GM03348 (cell line): ENCODE results near the gene FRMD8.

Experiments used
- DNase-seq: peaks from one replicate; pipeline ENCODE4 v3.0.0; 2012; ENCODE audit warnings: low spot score

The FRMD8 gene, protein sequence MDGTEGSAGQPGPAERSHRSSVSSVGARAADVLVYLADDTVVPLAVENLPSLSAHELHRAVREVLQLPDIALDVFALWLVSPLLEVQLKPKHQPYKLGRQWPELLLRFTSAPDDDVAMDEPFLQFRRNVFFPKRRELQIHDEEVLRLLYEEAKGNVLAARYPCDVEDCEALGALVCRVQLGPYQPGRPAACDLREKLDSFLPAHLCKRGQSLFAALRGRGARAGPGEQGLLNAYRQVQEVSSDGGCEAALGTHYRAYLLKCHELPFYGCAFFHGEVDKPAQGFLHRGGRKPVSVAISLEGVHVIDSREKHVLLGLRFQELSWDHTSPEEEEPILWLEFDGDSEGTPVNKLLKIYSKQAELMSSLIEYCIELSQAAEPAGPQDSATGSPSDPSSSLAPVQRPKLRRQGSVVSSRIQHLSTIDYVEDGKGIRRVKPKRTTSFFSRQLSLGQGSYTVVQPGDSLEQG

DNA sequence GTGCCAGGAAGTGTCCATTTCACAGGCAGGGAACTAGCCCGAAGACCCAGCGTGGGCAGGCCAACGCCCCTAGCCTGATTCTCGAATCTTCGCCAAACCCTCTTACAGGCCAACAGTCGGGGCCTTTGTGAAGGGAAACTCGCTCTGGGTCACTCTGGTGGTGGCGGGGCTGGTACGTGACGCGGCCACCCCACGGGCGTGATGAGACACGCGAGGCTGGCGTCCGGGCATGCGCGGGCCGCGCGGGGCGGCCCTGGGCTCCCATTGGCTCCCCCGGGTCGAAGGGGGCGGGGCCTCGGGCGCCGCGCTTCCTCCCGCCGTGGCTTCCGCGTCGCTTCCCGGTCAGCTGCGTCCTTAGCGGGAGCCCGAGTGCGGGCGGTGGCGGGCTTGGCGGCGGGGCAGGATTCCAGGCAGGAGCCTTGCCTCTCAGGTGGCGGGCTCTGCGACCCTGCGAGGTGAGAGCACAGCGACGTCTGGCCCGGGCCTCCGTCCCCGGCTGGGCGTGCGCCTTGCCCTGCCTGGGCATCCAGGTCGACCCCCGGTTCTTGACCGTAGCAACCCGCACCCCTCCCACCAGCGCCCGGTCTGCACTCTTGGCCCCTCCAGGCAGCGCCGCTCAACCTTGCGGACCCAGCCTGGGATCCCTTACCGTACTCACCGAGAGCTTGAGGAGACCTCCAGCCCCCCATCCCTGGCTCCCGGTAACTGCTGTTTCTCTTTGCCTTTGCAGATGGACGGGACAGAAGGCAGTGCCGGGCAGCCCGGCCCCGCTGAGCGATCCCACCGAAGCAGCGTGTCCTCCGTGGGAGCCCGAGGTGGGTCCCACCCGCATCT, at the start of gene FRMD8:
TSS of gene FRMD8 (plus strand) at position 331 of the 834 bp plus-strand sequence. CDS start at position 731, 400 bp downstream.
- DNase-seq: peak; percentile 100

DNA sequence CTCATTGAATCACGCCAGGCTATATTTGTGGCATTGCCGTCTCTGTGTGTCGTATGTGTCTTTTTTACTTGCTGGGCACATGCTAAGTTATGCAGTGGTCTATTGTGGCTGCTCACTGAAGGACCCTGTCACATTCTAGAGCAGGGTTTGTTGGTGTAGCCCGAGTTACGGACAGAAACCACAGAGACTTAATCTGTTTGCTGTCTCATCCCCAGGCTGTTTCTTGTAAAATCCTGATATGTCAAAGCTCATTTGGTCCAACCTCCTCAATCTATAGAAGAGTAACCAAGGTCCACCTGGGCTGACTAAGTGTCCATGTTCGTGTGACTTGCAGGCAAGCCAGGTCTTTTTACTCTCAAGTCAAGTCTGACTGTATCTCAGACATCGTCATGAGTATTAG, 47.8 kb upstream of the FRMD8 start:
- no peak for DNase-seq

DNA sequence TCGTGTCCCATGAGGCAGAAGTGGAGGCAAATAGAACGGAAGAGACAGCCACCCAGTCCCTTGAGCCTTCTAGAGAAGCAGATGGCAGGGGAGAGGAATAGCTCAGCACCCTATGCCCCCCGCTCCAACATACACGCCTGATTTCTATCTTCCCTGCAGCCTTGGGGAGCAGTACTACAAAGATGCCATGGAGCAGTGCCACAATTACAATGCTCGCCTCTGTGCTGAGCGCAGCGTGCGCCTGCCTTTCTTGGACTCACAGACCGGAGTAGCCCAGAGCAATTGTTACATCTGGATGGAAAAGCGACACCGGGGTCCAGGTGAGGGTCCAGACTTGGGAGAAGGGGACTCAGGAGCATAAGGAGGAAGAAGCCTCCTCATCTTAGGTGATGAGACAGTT, 46.2 kb upstream of the FRMD8 start:
- no peak for DNase-seq

DNA sequence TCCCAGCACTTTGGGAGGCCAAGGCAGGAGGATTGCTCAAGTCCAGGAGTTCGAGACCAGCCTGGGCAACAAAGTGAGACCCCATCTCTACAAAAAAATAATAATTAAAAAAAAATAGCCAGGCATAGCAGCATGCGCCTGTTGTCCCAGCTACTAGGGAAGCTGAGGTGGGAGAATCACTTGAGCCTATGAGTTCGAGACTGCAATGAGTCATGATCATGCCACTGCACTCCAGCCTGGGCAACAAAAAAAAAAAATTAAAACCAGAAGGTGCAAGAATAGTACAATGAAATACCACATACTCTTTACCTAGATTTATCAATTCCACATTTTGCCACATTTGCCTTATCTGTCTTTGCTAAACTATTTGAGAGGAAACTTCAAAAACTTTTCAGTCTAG, 44.6 kb upstream of the FRMD8 start:
- DNase-seq: no peak

DNA sequence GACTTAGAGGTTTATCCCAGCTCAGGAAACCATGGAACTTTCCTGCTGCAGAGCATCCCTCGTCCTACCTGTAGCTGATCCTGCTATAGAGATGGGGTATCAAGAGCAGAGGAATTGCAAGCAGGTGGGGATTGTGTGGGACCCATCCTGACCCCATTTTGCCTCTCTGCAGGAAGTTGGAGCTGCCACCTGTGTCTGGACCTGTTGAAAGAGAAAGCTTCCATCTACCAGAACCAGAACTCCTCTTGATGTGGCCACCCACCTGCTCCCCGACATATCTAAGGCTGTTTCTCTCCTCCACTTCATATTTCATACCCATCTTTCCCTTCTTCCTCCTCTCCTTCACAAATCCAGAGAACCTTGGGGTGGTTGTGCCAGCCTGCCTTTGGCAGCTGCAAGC, 34.9 kb upstream of the FRMD8 start:
- no peak for DNase-seq

DNA sequence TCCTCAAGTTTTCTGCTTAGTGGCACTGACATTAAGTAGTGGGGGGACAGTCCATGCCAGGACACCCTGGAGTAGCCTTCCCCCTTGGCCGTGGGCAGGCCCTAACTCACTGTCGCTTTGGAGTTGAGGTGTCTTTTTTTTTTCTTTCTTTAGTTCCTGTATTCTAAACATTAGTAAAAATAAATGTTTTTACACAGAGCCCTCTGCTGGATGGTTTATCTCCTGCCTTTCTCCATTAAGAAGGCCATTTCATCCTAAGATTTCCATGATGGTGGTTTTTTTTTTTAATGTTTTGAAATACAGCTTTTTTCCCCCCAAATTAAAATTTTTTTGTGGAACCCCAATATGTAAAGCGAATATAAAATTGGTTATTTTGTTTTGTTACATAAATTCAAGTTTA, 33.7 kb upstream of the FRMD8 start:
- DNase-seq: peak; percentile 20

DNA sequence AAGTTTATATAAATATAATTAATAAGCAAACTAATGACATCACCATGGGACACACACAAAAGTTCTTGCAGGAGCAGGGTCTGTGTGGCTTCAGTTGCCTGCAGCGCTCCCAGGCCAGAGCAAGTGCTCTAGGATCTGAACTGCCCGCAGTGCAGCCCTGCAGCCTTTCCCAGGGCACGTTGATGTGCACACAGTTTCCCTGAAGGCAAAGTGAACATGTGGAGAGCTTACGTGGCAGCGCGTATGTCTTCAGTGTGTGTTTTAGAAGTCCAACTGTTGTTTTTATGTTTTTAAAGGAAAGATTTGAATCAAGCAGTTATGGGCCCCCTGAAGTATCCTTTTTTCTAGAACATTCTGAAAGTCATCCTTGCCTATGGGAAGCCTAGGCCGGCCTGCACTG, 33.1 kb upstream of the FRMD8 start:
- DNase-seq: no peak

DNA sequence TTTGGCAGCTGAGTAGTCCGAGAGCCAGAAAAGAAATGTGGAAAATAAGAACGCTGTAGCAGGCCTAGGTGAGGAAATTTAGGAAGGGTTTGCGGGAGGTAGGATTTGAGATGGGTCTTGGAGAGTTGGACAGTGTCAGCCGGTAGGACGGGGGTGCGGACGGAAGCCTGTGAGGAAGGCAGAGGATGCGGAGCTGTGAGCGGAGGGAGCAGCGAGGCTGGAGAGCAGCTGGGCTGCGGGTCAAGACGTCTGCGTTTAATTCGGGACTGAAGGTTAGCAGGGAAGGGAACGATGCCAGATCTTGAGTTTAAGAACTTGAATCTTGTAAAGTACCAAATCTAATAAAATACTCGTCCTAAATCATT, 32.6 kb upstream of the FRMD8 start:
- no peak for DNase-seq

DNA sequence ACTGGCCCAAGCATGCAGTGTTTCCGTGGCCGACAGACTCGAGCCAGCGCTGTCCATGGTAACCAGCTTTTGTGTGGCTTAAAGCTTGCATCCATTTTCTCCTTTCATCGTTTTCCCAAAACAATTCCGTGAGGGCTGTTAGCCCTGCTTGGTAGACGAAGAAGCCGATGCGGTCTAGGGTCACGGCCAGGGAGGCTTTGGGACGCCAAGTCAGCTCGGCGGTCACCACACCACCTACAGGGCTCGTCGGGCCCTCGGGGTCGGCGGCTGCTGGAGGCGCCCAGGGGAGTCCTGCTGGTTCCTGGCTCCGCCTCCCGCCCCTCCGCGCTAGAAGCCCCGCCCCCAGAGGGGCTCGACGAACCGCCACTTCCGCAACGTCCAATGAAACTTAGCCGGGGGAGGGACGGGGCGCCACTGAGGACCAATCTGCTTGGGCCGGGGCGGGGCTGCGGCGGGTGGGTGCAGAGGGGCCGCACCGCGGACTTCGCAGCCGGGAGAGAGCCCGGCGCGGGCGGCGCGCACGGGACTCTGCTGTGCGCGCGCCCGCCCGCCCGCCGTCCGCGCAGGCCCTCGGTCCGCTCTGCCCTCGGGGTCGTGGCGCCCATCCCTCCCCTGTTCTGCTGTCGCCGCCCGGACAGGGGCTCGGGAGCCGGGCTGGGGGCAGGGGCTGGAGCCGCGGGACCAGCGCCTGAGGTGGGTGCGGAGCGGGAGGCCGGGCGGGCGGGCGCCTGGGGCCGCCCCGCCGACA, 32.0 kb upstream of the FRMD8 start, which contains the start of gene TIGD3:
TSS of gene TIGD3 (plus strand) at position 487 of the 748 bp plus-strand sequence. CDS start 1,058 bp downstream, outside the sequence.
- peak; percentile 99 for DNase-seq

DNA sequence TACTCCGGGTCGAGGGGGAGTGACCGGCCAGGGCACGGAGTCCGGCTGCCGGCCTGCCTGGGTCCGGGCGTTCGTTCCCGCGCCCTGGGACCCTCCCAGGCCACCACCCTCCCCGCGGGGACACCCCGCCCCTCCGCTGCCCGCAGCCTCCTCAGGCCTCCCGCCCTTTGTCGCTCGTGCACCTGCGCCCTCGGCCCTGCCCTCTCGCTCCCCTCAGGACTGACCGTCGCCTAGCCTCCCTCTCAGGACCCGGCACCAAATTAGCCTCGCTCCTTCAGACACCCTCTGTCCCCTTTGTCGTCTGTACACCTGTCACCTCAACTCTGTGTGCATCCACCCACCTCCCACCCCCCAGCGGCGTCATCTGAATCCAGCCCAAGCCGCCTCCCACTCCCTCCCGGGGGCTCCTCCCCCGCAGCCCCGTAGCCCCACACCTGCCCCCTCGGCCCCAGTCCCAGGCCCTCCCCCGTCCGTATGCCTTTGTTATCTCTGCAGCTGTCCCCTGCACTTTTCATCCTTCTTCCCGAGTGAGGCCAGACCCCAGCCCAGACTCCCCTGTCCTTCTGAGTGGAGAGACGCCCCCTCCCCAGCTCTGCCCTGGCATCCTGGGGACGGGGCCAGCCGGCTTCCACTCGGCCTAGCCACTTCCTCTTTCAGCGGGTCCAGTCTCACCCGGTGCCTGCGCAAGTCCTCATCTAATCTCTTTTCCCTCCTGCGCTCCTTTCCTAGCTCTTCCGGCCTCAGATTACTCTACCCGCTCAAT, 31.2 kb upstream of the FRMD8 start:
- DNase-seq: peak; percentile 21

DNA sequence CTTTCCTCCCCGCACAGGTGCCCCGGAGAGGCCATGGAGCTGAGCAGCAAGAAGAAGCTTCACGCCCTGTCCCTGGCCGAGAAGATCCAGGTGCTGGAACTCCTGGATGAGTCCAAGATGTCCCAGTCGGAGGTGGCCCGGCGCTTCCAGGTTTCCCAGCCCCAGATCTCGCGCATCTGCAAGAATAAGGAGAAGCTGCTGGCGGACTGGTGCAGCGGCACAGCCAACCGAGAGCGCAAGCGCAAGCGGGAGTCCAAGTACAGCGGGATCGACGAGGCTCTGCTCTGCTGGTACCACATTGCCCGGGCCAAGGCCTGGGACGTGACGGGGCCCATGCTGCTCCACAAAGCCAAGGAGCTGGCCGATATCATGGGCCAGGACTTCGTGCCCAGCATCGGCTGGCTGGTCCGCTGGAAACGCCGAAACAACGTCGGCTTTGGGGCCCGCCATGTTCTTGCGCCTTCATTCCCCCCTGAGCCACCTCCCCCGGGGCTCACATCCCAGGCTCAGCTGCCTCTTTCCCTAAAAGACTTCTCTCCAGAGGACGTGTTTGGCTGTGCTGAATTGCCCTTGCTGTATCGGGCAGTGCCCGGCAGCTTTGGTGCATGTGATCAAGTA, 30.6 kb upstream of the FRMD8 start:
- DNase-seq: peak; percentile 73

DNA sequence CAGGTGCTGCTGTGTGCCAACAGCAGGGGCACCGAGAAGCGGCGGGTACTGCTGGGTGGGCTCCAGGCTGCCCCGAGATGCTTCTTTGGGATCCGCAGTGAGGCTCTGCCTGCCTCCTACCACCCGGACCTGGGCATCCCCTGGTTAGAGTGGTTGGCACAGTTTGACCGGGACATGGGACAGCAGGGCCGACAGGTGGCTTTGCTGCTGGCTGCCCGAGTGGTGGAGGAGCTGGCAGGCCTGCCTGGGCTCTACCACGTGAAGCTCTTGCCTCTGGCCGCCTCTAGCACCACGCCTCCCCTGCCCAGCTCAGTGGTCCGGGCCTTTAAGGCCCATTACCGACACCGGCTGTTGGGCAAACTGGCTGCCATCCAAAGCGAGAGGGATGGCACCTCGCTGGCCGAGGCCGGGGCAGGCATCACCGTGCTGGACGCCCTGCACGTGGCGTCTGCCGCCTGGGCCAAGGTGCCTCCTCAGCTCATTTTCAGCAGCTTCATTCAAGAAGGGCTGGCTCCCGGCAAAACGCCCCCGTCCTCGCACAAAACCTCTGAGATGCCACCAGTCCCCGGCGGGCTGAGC, 30.0 kb upstream of the FRMD8 start:
- no peak for DNase-seq

DNA sequence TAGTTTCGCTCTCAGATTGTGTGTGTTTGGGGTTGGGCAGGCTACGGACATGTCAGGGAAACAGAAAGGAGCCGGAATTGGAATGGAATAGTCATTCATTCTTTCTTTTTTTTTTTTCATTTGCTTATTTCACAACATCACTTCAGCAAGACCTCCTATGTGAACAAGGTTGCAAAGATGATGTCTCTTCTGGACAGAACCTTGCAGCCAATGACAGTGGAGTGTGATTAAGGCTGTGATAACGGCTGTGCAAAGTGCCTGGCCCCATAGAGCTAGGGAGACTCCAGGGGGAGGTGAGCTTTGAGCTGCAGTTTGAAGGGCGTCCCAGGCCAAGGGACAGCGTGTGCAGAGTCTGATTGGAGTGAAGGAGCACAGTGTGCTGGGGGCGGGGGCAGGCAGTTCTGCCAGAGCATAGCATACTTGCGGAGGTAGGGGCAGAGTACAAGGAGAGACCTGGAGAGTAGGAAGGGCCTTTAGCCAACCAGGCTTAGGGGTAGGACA, 28.5 kb upstream of the FRMD8 start:
- no peak for DNase-seq

DNA sequence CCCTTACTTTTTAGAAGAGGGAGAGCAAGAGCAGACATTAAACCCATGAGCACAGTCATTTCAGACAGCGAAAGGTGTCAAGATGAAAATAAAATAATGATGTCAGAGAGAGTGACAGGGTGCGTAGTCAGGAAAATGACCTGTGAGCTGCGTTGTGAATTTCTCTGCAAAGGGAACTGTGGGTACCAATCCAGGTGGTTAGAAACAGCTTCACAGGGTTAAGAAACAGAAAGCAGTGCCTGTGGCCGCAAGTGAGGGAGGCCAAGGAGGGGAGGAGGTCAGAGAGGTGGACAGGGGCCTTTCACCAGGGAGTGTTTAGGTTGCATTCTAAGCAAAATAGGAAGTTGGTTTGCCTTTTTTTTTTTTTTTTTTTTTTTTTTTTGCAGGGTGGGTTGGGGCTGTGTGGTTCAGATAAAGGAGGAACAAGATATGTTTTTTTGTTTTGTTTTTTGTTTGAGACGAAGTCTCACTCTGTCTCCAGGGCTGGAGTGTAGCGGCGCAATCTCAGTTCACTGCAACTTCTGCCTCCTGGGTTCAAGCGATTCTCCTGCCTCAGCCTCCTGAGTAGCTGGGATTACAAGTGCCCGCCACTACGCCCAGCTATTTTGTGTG, 24.0 kb upstream of the FRMD8 start:
- DNase-seq: no peak

DNA sequence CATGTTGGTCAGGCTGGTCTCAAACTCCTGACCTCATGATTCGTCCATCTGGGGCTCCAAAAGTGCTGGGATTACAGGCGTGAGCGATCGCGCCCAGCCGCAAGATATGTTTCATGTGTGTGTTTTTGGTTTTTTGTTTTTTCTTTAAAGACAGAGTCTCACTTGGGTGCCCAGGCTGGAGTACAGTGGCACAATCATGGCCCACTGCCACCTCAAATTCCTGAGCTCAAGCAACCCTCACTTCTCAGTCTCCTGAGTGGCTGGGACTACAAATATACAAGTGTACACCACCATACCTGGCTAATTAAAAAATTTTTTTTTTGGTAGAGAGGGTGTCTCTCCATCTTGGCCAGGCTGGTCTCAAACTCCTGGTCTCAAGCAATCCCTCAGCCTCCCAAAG, 23.5 kb upstream of the FRMD8 start:
- DNase-seq: no peak

DNA sequence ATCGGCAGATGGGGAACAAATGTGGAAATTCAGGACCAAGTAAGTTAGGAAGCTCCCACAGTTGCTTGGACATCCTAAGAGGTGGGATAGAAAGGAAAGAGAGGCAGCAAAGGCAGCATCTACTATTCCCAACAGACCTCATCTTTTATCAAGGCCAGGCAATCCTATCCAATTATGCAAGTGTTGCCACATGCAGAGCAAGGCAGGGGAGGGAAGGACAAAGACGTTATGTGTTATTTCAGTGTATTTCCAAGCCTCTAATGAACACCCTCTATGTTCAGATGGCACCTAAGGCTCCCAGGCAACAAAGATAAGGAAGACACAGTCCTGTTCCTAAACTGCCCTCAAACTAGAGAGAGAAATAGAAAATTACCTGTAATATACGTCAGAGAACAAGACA, 22.7 kb upstream of the FRMD8 start:
- no peak for DNase-seq

DNA sequence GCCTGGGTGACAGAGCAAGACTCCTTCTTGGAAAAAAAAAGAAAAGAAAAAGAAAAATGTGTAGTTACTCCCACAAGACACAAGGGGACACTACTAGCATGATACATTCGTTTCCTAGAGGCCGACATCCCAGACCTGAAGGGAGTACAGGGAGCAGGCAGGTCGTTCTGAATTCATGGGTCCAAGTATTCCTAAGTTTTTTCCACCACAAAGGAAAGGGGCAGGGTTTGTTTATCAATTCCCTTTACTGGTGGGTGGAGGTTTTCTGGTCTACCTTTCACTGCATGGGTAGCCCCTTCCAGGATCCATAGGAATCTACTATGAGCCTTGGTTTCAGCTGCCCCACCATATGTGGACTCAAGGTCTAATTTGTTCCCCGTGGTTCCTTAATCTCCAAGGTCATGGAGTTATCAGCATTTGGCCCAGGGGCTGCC, 20.1 kb upstream of the FRMD8 start:
- DNase-seq: peak; percentile 88

DNA sequence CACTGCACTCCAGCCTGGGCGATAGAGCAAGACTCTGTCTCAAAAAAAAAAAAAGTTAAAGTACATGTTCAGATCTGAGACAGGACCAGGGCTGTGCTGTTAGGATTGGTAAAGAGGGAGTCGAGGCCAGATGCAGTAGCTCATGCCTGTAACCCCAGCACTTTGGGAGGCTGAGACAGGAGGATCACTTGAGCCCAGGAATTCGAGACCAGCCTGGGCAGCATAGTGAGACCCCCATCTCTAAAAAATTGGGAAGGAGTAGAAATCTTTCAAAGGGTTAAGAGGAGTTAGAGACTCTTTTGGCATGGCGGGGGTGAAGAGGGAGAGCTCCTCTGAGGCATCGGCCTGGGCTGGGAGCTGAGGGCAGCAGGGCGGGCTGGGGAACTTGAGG, 15.8 kb upstream of the FRMD8 start:
- DNase-seq: no peak

DNA sequence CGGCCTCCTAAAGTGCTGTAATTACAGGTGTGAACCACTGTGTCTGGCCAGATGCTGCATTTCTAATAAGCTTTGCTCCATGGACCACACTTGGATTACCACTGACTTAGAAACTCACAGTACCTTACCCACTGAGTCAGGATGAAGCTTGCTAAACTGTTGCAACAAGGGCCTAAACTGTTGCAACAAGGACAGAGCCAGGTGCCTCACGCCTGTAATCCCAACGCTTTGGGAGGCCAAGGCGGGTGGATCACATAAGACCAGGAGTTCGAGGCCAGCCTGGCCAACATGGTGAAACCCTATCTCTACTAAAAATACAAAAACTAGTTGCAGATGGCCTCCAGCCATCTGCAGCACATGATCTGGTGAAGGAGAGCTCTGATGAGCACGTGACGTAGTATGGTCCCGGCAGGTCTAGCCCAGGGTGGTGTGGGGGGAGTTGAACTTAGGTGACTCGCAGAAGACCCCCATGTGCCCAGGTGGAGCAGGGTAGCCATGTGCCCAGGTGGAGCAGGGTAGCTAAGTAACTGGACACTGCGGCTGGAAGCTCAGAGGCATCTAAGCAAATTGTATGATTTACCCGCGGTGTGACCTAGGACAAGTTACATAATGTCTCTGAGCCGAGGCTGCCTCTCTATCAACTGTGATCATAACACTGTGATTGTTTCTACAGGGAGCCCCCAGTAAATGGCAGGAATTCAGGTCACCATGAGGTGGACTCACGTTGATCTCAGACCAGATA, 12.4 kb upstream of the FRMD8 start:
- no peak for DNase-seq
